GM23248 (cell line): ENCODE results near the gene IZUMO1R. TPM values are rescaled to one million over a fixed set of nuclear protein-coding genes. Genes with fewer than 3 reads are reported as not detected.
"Not testable (repeated sequence)": the region's sequence is repeated elsewhere in the genome, so short reads cannot be mapped to it uniquely, and the experiment has no call there.

Experiments used
- DNase-seq: peaks from one replicate; pipeline ENCODE4 v3.0.0-alpha.2; 2015
- H2AFZ ChIP-seq: fragments of 200-600 bp; sonication (generic); 2 replicates; pipeline ENCODE4 v1.6.1; 2016; ENCODE audit warnings: antibody characterized with exemption
- H3F3A ChIP-seq: fragments of 200-600 bp; sonication (generic); 2 replicates; pipeline ENCODE4 v1.6.1; 2016; ENCODE audit warnings: mild to moderate bottlenecking, antibody characterized with exemption, mixed run types; ENCODE audit not compliant: insufficient read depth
- H3K27ac ChIP-seq: fragments of 200-600 bp; sonication (generic); 2 replicates; pipeline ENCODE4 v1.5.1; 2016; ENCODE audit warnings: mild to moderate bottlenecking
- H3K27me3 ChIP-seq: fragments of 200-600 bp; sonication (generic); replicated peaks from 2 replicates; pipeline ENCODE4 v1.6.1; 2016; ENCODE audit warnings: mild to moderate bottlenecking; ENCODE audit not compliant: insufficient read depth
- H3K36me3 ChIP-seq: fragments of 200-600 bp; sonication (generic); 2 replicates; pipeline ENCODE4 v1.6.1; 2016; ENCODE audit warnings: low read depth, mild to moderate bottlenecking
- H3K4me1 ChIP-seq: fragments of 200-600 bp; sonication (generic); 2 replicates; pipeline ENCODE4 v1.6.1; 2016; ENCODE audit warnings: mild to moderate bottlenecking; ENCODE audit not compliant: insufficient read depth
- H3K4me2 ChIP-seq: fragments of 200-600 bp; sonication (generic); one replicate; pipeline ENCODE4 v1.6.1; 2016; ENCODE audit warnings: mild to moderate bottlenecking; ENCODE audit not compliant: unreplicated experiment
- H3K4me3 ChIP-seq: fragments of 200-600 bp; sonication (generic); 2 replicates; pipeline ENCODE4 v1.5.1; 2016; ENCODE audit warnings: mild to moderate bottlenecking
- H3K79me2 ChIP-seq: fragments of 200-600 bp; sonication (generic); 2 replicates; pipeline ENCODE4 v1.6.1; 2016; ENCODE audit warnings: mild to moderate bottlenecking; ENCODE audit not compliant: insufficient read depth
- H3K9ac ChIP-seq: fragments of 200-600 bp; sonication (generic); 2 replicates; pipeline ENCODE4 v1.6.1; 2016; ENCODE audit warnings: mild to moderate bottlenecking
- H3K9me2 ChIP-seq: fragments of 200-600 bp; sonication (generic); 2 replicates; pipeline ENCODE4 v1.6.1; 2016; ENCODE audit warnings: mixed run types, mild to moderate bottlenecking, moderate library complexity; ENCODE audit not compliant: insufficient read depth
- H3K9me3 ChIP-seq: fragments of 200-600 bp; sonication (generic); one replicate; pipeline ENCODE4 v1.6.1; 2017; ENCODE audit warnings: low read depth
- H4K20me1 ChIP-seq: fragments of 200-600 bp; sonication (generic); 2 replicates; pipeline ENCODE4 v1.6.0; 2016; ENCODE audit not compliant: insufficient read depth
- EZH2 ChIP-seq: fragments of 200-600 bp; sonication (generic); IDR thresholded peaks from 2 replicates; pipeline ENCODE4 v1.6.1; 2018; ENCODE audit warnings: antibody characterized with exemption, mild to moderate bottlenecking; ENCODE audit not compliant: insufficient read depth, poor library complexity, severe bottlenecking
- EZH2phosphoT487 ChIP-seq: fragments of 200-600 bp; sonication (generic); IDR thresholded peaks from 2 replicates; pipeline ENCODE4 v1.6.1; 2018; ENCODE audit warnings: antibody characterized with exemption, moderate library complexity, mild to moderate bottlenecking, low read depth; ENCODE audit not compliant: insufficient read depth
- WGBS, 2 experiments: methylation state at CpG; one replicate each; pipeline ENCODE4 v1.1.6; 2015 to 2017; ENCODE audit warnings: low lambda C conversion rate in 2 of 2, low coverage in 1 of 2; ENCODE audit errors: missing lambda C conversion rate in 2 of 2; 5-methylcytosine and 5-hydroxymethylcytosine counted together
- in situ Hi-C: fragments of 300-500 bp; cut with MboI; formaldehyde crosslinking; loops from 2 replicates; pipeline ENCODE4 v1.15.0; 2020
- polyA plus RNA-seq: library from polyadenylated mRNA; unstranded; fragments of >200 nt; fragmentation: Nextera tagmentation; extraction: Ambion mirVana; gene quantifications from 2 replicates; pipeline ENCODE4 v1.2.1, GENCODE V29; 2016
- total RNA-seq: library from RNA; depleted of rRNA; stranded (reverse); fragments of >200 nt; shearing (Covaris generic); gene quantifications from 2 replicates; pipeline ENCODE4 v1.2.3, GENCODE V29; 2014

IZUMO1R gene
- total and polyA plus RNA-seq, 2 experiments from 2014 or later, result not detected

DNA sequence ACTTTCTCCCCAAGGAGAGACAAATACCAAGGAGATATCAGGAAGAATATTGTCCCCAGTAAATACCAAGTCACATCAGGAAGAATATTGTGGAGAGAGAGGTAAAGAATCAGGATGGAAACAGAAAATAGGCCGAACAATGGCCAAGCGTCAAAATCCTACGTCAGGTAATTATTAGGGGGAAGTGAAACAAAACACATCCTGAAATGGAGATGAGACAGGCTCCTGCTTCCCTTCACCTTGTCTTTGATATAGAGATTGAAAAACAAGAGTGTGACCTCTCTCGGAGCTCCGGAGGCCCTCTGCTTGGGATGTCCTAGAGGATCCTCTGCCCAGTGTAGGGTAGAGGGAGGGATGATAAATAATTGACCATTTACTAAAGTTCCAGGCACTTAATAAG is 27.4 kb upstream of the IZUMO1R start:
- no peaks in the 10 kb centered on the region for H3F3A ChIP-seq
- H2AFZ ChIP-seq, result no peak overlapping the region
- no peaks in the 10 kb centered on the region for H3K36me3 ChIP-seq
- in situ Hi-C loops, result no loop called here
- no peaks in the 10 kb centered on the region for H3K27me3 ChIP-seq
- H3K4me3 ChIP-seq, result no peak overlapping the region
- no peak overlapping the region for H3K4me2 ChIP-seq
- H3K9ac ChIP-seq, result no peak overlapping the region
- no peak overlapping the region for H3K27ac ChIP-seq
- H3K79me2 ChIP-seq, result no peaks in the 10 kb centered on the region
- 64 to 70% methylated on average over 5 of the region's 5 CpGs for WGBS, 2 experiments
- no peak for DNase-seq
- H4K20me1 ChIP-seq, result no peaks in the 10 kb centered on the region
- no peaks in the 10 kb centered on the region for H3K9me2 ChIP-seq
- no peak for TF ChIP-seq EZH2
- TF ChIP-seq EZH2phosphoT487, result no peak
- no peaks in the 10 kb centered on the region for H3K9me3 ChIP-seq
- no peaks in the 10 kb centered on the region for H3K4me1 ChIP-seq

DNA sequence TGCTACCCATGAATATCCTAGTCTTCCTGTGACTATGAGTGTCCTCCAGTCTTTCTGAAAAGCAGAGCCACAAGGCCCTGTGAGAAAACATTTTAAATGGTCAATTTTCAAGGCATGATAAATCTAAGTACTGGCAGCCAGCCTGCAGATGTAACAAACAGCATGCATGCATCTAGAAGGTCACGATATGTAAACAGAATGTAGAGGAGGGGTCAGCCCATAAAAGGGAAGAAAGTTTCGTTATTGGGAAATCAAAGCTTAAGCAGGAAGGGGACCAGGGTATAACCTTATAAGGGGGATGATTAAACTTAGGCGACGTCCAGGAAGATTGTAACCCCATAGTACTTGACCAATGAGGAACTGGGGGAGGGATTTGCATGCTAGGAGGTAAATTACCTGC is 26.2 kb upstream of the IZUMO1R start:
- H3K27me3 ChIP-seq, DNase-seq, H2AFZ ChIP-seq, H3K9ac ChIP-seq, H3K79me2 ChIP-seq, in situ Hi-C loops, H4K20me1 ChIP-seq, H3K4me1 ChIP-seq, H3K36me3 ChIP-seq, H3K27ac ChIP-seq, H3K4me3 ChIP-seq, H3K9me2 ChIP-seq, H3F3A ChIP-seq, H3K9me3 ChIP-seq, H3K4me2 ChIP-seq: not testable (repeated sequence)
- WGBS, 2 experiments, result 27 to 28% methylated on average over 4 of the region's 4 CpGs

DNA sequence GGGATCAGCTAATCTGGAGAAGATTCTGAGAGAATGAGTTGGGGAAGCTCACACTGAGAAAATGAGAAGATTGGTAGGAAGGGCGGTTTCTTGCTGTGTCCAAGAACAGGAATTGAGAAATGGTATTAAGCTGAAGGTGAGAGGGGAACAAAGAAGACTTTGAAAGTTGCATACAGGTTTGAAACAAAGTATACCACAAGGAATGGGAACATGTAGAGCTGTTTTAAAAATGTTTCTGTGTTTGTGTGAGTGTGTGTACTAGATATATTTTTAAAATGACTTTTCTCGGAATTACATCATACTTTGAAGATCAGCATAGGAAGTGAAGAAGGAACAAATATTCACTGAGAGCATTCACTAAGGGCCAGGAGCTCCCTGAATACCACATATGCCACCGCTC is 24.4 kb upstream of the IZUMO1R start:
- H3K4me3 ChIP-seq, result no peak overlapping the region
- no peak overlapping the region for H3K4me2 ChIP-seq
- H3K79me2 ChIP-seq, result no peaks in the 10 kb centered on the region
- H3K27me3 ChIP-seq, result no peaks in the 10 kb centered on the region
- TF ChIP-seq EZH2 (no peak), EZH2phosphoT487 (no peak)
- in situ Hi-C loops, result no loop called here
- no peaks in the 10 kb centered on the region for H3K36me3 ChIP-seq
- no peaks in the 10 kb centered on the region for H3K9me3 ChIP-seq
- no peak overlapping the region for H2AFZ ChIP-seq
- DNase-seq, result no peak
- H3K4me1 ChIP-seq, result no peaks in the 10 kb centered on the region
- WGBS, 2 experiments, result 58 to 61% methylated on average over 3 of the region's 3 CpGs
- H4K20me1 ChIP-seq, result no peaks in the 10 kb centered on the region
- H3F3A ChIP-seq, result no peaks in the 10 kb centered on the region
- no peak overlapping the region for H3K9ac ChIP-seq
- H3K27ac ChIP-seq, result no peak overlapping the region
- H3K9me2 ChIP-seq, result no peaks in the 10 kb centered on the region

DNA sequence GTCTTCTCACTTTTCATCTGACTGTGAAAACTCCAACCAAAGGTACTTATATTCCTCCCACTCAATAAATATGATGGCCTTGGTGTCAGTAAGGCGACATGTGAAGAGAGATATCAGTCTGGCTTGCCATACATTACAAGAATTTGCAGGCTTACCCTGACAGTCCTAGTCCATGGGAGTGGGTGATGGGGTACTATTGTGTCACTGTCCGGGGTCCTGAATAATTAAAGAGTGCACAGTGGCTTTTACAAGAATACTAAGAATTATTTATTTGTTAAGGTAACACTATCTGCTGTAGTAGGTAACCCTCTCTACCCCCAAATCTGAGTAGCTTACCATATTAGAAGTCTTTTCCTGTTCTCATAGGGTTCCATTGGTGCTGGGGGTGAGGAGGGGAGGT is 23.1 kb upstream of the IZUMO1R start:
- no peaks in the 10 kb centered on the region for H3F3A ChIP-seq
- no peak for DNase-seq
- H3K9me3 ChIP-seq, result no peaks in the 10 kb centered on the region
- H2AFZ ChIP-seq, result no peak overlapping the region
- in situ Hi-C loops, result no loop called here
- no peak overlapping the region for H3K4me3 ChIP-seq
- H3K4me2 ChIP-seq, result no peak overlapping the region
- no peak for TF ChIP-seq EZH2phosphoT487
- no peak for TF ChIP-seq EZH2
- no peaks in the 10 kb centered on the region for H3K4me1 ChIP-seq
- 19 to 23% methylated on average over 2 of the region's 2 CpGs for WGBS, 2 experiments
- H3K36me3 ChIP-seq, result no peaks in the 10 kb centered on the region
- no peaks in the 10 kb centered on the region for H4K20me1 ChIP-seq
- H3K9ac ChIP-seq, result no peak overlapping the region
- no peaks in the 10 kb centered on the region for H3K9me2 ChIP-seq
- no peaks in the 10 kb centered on the region for H3K79me2 ChIP-seq
- H3K27ac ChIP-seq, result no peak overlapping the region
- H3K27me3 ChIP-seq, result no peaks in the 10 kb centered on the region

DNA sequence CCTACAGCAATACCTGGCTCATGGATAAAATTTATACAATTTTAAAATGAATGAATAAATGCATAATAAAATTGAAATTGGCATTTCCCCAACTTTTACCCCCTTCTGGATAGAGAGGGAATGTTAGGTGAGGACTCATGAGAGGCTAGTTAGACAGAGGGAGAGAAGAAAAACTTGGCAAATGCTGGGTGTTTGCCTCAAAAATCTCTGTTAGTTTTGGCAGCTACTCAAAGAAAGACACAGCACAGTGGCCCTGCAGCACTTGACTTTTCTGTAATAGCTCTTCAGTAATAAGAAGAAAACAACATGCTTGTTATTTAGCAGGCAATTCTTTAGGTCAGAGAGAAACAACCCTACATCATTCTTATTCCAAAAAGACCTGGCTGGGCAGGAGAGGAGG is 20.7 kb upstream of the IZUMO1R start:
- Histone ChIP-seq H3K36me3 (no peaks in the 10 kb centered on the region), H3K27ac (no peak overlapping the region), H3F3A (no peaks in the 10 kb centered on the region), H3K9me3 (no peaks in the 10 kb centered on the region), H3K4me2 (no peak overlapping the region), H2AFZ (no peak overlapping the region), H3K9me2 (no peaks in the 10 kb centered on the region), H3K4me3 (no peak overlapping the region), H4K20me1 (no peaks in the 10 kb centered on the region), H3K79me2 (no peaks in the 10 kb centered on the region), H3K27me3 (no peaks in the 10 kb centered on the region), H3K9ac (no peak overlapping the region), H3K4me1 (no peaks in the 10 kb centered on the region)
- TF ChIP-seq EZH2 (no peak), EZH2phosphoT487 (no peak)
- in situ Hi-C loops, result no loop called here
- no peak for DNase-seq
